ENCODE data around the gene COL9A1. TPM values are rescaled to one million over a fixed set of nuclear protein-coding genes. Genes with fewer than 3 reads are reported as not detected.
"Not testable (repeated sequence)": the region's sequence is repeated elsewhere in the genome, so short reads cannot be mapped to it uniquely, and the experiment has no call there.

COL9A1 gene
- total RNA-seq, 2 donors from 2014 or later, result not detected

DNA sequence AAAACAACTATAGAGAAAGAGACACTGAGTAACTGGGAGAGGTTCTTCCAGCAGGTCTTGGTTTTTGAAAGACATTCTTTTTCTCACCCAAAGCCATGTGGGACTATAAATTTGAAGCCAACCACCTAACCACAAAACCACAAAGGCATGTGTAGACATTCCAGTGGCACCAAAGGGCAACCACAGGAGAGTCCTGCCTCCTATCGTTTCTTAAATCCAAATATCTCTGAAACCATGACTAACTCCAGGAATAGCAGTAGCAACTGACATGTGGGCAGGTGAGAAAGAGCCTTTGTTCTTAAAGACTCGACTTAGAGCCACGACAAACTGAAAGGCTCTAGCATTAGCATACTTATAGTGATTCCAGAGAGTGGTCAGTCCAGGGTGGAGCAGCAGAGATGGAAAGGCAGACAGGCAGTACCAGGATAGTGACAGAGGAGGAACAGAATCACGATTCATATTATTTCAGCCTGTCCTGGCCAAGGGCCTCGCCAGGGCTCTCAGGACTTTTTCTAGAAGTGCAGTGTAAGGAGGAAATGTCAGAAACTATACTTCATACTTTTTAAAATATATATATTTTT lies 9.4 kb upstream of the COL9A1 start:
- peaks cover 2% of the 10 kb centered on the region for H3K36me3 Mint-ChIP-seq (ENCODE audit: low read depth)
- H3K4me3 Mint-ChIP-seq, result no peak overlapping the region
- DNase-seq (no peak), ATAC-seq (no peak)
- H3K27me3 Mint-ChIP-seq, result peaks cover 57% of the 10 kb centered on the region
- H3K4me1 Mint-ChIP-seq, result no peaks in the 10 kb centered on the region
- no peaks in the 10 kb centered on the region for H3K9me3 ChIP-seq (ENCODE audit: control insufficient read depth, low read length, poor library complexity, severe bottlenecking)
- H3K27ac Mint-ChIP-seq, result no peak overlapping the region

DNA sequence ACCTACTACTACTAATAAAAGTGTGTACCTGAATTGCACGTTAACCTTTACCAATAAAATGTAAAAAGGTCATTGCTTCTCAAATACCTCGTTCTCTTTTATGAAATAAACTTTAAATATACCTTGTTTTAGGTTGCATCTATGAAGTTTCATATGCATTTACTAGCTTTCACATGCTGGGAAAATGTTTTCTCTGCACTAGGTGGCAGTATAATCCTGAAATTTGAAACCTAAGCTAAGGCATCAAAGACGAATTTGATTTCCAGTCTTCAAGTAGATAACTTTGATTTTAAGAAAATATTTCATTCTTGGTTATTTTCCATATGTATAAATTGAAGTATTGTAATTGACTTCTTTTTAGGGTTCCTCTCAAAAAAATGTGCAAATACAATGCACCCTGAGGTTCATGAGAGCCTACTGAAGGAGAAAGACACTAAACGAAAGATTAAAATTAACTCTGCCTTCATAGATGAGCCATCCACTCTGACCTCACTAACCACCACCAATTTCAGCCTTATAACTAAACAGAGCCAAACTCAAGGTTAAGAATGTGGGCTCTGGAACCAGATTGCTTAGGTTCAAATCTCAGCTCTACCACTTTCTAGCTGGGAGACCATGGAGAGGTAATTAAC lies 7.3 kb upstream of the COL9A1 start:
- Mint-ChIP-seq H3K36me3 (ENCODE audit: low read depth) (peaks cover 5% of the 10 kb centered on the region), H3K27me3 (peaks cover 62% of the 10 kb centered on the region), H3K4me1 (peaks cover 5% of the 10 kb centered on the region), H3K4me3 (no peak overlapping the region), H3K27ac (no peak overlapping the region)
- ATAC-seq, result no peak
- no peak for DNase-seq
- H3K9me3 ChIP-seq (ENCODE audit: control insufficient read depth, low read length, poor library complexity, severe bottlenecking), result no peaks in the 10 kb centered on the region

DNA sequence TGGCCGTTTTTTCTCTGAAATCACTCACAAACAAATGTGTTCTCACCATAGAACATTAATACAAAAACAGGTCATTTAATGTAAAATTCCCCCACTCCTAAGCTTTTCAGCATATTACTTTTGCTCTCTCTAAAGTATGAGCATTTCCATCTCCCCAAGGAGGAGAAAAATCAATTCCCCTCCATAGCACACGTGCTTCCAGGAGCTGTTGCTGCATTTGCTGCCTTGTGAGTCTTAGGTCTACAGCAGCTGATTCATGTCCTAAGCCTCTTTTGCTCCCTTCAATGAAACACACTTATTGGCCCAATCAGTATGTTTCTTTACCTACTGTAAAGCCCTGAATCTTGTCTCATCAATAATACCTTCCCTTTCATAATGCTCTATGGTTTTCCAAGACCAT lies 6.4 kb upstream of the COL9A1 start:
- ATAC-seq, result no peak
- Mint-ChIP-seq H3K27ac (no peak overlapping the region), H3K27me3 (peaks cover 68% of the 10 kb centered on the region), H3K4me1 (peaks cover 5% of the 10 kb centered on the region), H3K4me3 (no peak overlapping the region), H3K36me3 (ENCODE audit: low read depth) (peaks cover 5% of the 10 kb centered on the region)
- H3K9me3 ChIP-seq (ENCODE audit: control insufficient read depth, low read length, poor library complexity, severe bottlenecking), result no peaks in the 10 kb centered on the region
- no peak for DNase-seq

DNA sequence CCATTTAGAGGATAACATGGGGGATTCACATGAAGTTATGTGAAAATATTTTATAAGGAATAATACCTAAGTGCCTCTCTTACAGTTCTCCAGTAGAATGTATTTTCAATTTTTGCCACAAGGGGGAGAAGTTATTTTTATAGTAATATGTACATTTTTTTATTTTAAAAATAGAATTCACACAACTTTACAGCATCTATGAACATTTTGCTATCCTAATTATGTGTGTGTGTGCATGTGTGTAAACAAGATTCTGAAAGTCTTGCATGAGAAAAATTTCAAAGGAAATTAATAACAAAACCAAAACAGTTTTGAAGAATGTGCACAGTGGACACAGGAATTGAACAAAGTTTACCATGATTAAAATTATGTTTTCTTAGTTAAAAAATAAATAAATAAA lies 5.3 kb upstream of the COL9A1 start:
- peaks cover 66% of the 10 kb centered on the region for H3K27me3 Mint-ChIP-seq
- H3K36me3 Mint-ChIP-seq (ENCODE audit: low read depth); DNase-seq; H3K4me3 Mint-ChIP-seq; ATAC-seq; H3K27ac Mint-ChIP-seq; H3K4me1 Mint-ChIP-seq; H3K9me3 ChIP-seq (ENCODE audit: control insufficient read depth, low read length, poor library complexity, severe bottlenecking): not testable (repeated sequence)

DNA sequence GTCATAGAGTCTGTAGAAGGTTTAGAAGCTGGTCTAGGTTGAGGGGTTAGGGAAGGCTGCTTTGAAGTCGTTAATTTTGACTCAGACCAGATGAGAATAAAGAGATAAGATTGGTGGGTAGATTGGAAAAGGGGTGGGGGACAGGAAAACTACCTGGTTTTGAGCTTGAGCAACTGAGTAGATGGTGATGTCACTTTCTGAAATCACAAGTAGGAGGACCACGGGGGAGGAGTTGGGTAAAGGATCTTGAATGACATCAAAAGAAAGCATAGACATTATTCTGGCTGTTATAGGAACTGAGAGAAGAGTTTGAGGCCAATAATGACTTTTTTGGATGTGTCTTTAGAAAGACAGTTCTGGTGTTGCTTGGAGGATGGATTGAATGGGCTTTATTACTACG lies 4.1 kb upstream of the COL9A1 start:
- H3K9me3 ChIP-seq (ENCODE audit: control insufficient read depth, low read length, poor library complexity, severe bottlenecking), result no peaks in the 10 kb centered on the region
- Mint-ChIP-seq H3K4me1 (peaks cover 5% of the 10 kb centered on the region), H3K27me3 (peaks cover 67% of the 10 kb centered on the region), H3K36me3 (ENCODE audit: low read depth) (peaks cover 5% of the 10 kb centered on the region), H3K4me3 (no peak overlapping the region), H3K27ac (peak overlapping the region; percentile 47)
- ATAC-seq (no peak), DNase-seq (no peak)

DNA sequence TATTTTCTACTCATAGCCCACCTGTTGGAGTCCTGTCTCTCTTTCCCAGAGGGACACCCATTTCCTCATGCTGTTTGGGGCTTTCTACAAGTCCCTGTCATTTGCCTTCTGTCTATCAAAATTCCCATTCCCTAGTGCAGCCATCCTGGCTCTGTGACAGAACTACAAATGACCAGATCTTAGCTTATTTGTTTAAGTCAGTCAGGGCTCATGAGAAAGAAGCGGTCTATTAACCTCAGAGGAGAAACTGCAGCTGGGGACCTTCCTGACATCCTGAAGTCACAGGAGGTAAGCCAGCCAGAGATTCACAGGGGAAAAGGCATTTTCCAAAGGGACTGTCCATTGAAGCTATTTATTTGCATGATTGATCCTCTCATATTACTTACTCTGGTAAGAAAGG lies 1.7 kb upstream of the COL9A1 start:
- ATAC-seq, result no peak
- no peak for DNase-seq
- H3K4me3 Mint-ChIP-seq, result no peak overlapping the region
- H3K27ac Mint-ChIP-seq, result no peak overlapping the region
- peaks cover 58% of the 10 kb centered on the region for H3K27me3 Mint-ChIP-seq
- peaks cover 5% of the 10 kb centered on the region for H3K36me3 Mint-ChIP-seq (ENCODE audit: low read depth)
- no peaks in the 10 kb centered on the region for H3K9me3 ChIP-seq (ENCODE audit: control insufficient read depth, low read length, poor library complexity, severe bottlenecking)
- H3K4me1 Mint-ChIP-seq, result peaks cover 5% of the 10 kb centered on the region

DNA sequence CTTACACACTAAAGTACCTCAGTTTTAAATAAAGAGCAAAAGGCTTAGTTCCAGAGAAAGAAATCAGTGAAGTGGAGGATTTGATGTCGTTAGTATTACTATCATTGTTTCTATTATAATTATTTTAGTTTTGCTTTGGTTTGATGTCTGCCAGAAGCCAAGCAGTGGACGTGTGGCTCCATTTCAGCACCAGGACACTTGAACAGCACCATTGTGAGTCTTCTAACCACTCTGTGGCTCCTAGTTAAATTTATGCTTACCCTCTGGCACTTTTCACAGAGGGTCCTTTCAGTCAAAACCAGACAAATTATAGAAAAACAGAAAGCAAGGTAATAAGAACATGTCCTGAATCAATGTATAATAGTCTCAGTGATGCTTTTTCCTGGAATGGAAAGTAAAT lies 3.4 kb downstream of the COL9A1 start:
- DNase-seq, result no peak
- H3K27ac Mint-ChIP-seq, result no peak overlapping the region

DNA sequence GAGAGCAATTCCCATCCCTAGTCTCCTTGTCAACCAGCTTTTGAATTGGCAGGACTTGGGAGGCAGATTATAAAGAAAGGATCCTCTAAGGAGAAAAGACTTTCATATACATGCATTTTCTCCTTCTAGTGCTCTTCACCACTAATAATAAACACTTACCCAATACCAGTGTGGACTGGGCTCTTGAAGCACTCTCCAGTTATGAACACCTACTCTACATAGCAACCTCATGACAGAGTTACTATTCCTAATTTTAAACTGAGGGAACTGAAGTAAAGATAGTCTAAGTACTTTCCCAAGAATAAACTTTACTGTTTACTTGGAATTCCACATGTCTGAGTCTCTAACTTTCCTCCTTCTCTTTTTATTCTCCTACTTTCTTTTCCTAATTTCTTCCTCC lies 4.8 kb downstream of the COL9A1 start:
- ATAC-seq (no peak), DNase-seq (no peak)
- H3K9me3 ChIP-seq (ENCODE audit: control insufficient read depth, low read length, poor library complexity, severe bottlenecking), result no peaks in the 10 kb centered on the region
- Mint-ChIP-seq H3K36me3 (ENCODE audit: low read depth) (peaks cover 2% of the 10 kb centered on the region), H3K4me3 (no peak overlapping the region), H3K4me1 (no peaks in the 10 kb centered on the region), H3K27ac (no peak overlapping the region), H3K27me3 (peaks cover 39% of the 10 kb centered on the region)

More for the DNA sequence above, 3.4 kb downstream of the COL9A1 start:
- Mint-ChIP-seq H3K4me3 (no peak overlapping the region), H3K4me1 (no peaks in the 10 kb centered on the region), H3K27me3 (peaks cover 36% of the 10 kb centered on the region), H3K36me3 (ENCODE audit: low read depth) (peaks cover 2% of the 10 kb centered on the region)
- H3K9me3 ChIP-seq (ENCODE audit: control insufficient read depth, low read length, poor library complexity, severe bottlenecking), result no peaks in the 10 kb centered on the region
- ATAC-seq, result no peak

DNA sequence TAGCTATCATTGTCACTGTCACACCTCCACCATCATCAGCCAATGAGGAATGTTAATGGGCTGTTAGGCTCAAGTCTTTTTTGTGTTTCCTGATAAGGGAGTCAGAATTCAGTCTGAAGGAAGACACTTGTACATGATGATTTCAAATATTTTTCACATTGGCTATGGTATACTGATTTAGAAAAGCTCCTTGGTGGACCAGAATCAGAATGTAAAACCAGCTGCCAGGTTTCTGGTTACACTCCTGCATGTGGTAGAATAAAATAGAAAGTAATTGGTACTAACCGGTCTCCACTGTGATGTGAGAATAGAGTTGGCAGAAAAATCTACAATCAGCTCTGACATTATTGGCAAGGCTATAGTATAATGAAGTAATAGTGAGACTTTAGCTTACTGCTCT lies 10.7 kb downstream of the COL9A1 start:
- DNase-seq (no peak), ATAC-seq (no peak)
- Mint-ChIP-seq H3K27ac (no peak overlapping the region), H3K4me1 (no peaks in the 10 kb centered on the region), H3K4me3 (no peak overlapping the region), H3K36me3 (ENCODE audit: low read depth) (no peaks in the 10 kb centered on the region), H3K27me3 (peaks cover 23% of the 10 kb centered on the region)
- no peaks in the 10 kb centered on the region for H3K9me3 ChIP-seq (ENCODE audit: control insufficient read depth, low read length, poor library complexity, severe bottlenecking)

DNA sequence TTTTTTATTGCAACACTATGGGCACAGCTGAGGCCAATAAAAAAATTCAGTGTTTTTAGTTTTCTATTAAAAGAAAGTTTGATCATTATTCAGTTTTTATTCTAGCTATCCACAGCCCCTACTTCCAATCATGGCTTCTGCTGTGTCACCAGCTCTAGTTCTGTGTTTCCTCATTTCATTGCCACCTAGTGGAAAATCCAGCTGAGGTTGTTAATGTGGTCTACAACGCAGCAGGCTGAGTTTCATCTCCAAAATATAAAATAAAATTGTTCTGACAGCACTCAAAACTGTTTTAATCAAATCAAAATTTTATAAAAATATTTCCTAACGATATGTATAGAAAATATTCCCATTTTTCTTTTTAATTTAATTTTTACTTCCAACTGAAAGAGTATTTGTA lies 13.6 kb downstream of the COL9A1 start:
- peaks cover 29% of the 10 kb centered on the region for H3K27me3 Mint-ChIP-seq
- no peaks in the 10 kb centered on the region for H3K36me3 Mint-ChIP-seq (ENCODE audit: low read depth)
- no peak overlapping the region for H3K27ac Mint-ChIP-seq
- no peaks in the 10 kb centered on the region for H3K4me1 Mint-ChIP-seq
- no peak overlapping the region for H3K4me3 Mint-ChIP-seq
- no peak for DNase-seq
- no peak for ATAC-seq
- no peaks in the 10 kb centered on the region for H3K9me3 ChIP-seq (ENCODE audit: control insufficient read depth, low read length, poor library complexity, severe bottlenecking)

DNA sequence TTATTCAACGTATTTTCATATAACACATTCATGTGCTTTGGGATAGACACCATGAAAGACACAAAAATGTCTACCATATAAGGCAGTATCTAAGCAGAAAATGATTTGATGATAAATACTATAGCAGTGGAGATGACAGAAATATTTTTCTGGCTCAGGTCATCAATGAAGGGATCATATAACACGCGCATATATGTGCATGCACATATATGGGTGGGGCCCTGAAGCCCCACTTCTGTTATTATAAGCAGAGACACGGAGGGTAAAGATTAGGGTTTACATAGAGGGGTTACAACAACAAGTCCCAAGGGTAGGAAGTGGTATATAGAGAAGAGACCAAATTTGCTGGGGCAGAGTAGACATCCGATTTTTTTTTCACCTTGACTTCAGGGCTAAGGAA lies 16.0 kb downstream of the COL9A1 start:
- Mint-ChIP-seq H3K36me3 (ENCODE audit: low read depth) (no peaks in the 10 kb centered on the region), H3K4me1 (peaks cover 2% of the 10 kb centered on the region), H3K27me3 (peaks cover 32% of the 10 kb centered on the region), H3K27ac (no peak overlapping the region), H3K4me3 (no peak overlapping the region)
- H3K9me3 ChIP-seq (ENCODE audit: control insufficient read depth, low read length, poor library complexity, severe bottlenecking), result no peaks in the 10 kb centered on the region
- ATAC-seq, result no peak
- DNase-seq, result no peak

DNA sequence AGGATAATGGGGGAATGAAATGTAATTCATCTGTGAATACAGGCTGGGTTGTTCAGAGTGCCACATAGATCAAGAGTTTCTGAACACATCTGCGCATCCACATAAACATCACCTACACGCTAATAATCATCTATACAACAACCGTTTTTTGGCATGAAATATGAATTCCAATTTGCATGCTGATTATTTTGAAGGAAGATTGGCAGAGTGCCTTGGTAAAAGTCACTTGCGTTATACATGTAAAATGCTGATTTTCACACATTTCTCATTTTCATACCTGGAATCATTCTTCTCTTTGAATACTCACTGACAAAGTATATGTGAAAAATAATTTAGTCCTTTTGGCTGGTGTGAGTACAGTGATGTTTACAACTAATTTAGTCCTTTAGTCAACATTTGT lies 17.7 kb downstream of the COL9A1 start:
- H3K9me3 ChIP-seq (ENCODE audit: control insufficient read depth, low read length, poor library complexity, severe bottlenecking), result no peaks in the 10 kb centered on the region
- H3K4me1 Mint-ChIP-seq, result peaks cover 2% of the 10 kb centered on the region
- no peaks in the 10 kb centered on the region for H3K36me3 Mint-ChIP-seq (ENCODE audit: low read depth)
- peaks cover 49% of the 10 kb centered on the region for H3K27me3 Mint-ChIP-seq
- H3K4me3 Mint-ChIP-seq, result no peak overlapping the region
- ATAC-seq, result no peak
- DNase-seq, result no peak
- H3K27ac Mint-ChIP-seq, result no peak overlapping the region

DNA sequence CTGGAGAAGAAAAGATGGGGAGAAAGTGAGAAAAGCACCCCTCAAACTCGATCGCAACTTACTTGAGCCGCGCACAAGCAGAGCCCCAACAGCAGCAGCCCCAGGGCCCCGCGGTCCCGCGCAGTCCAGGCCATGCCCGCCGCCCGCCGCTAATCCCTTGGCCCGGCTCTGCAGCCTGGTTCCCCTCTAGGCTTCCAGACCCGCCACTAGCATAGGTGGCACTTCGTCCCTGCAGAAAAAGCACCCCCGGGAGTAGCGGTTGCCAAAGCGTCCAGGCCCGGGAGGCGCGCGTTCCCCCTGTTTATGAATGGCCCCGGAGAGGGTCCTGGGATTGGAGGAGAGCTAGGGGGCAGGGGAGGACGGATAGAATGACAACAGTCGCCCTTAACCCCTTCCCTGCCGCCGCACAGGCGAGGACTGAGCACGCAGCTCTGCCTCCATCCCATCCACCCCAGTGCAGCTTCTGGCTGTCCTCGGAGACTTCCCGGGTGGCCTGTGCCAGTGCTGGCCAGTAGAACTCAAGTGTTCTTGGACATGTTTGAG lies 19.9 kb downstream of the COL9A1 start:
- H3K9me3 ChIP-seq (ENCODE audit: control insufficient read depth, low read length, poor library complexity, severe bottlenecking), result no peaks in the 10 kb centered on the region

DNA sequence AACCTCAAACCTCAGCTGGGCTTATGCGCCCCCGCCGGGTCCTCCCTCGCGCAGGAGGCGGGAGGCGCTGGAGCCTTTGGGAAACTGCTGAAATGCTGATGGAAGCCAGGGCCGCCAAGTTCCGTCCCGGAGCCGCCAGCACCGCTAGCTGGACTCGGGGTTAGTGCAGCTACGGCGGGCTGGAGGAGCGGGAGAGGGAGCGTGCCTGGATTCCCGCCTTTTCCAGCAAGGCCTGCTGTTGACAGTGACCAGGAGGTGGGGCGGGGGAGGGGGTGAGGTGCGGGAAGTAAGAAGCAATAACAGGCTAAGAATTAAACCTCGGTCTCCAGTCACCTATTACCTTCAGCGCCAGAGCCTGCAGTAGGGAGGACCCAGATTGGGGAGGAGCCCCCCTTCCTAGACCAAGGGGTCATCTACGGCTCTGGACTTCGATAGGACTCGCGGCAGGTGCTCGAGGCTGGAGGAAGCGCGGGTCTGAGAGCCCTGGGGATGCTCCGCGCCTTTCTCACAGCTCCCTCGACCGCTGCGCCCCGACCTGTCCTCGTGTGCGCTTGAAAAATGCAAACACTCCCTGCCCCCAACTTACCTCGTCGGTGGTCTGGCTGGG lies 20.5 kb downstream of the COL9A1 start:
- Mint-ChIP-seq H3K4me1 (peaks cover 2% of the 10 kb centered on the region), H3K36me3 (ENCODE audit: low read depth) (no peaks in the 10 kb centered on the region), H3K27ac (no peak overlapping the region), H3K27me3 (peaks cover 65% of the 10 kb centered on the region), H3K4me3 (no peak overlapping the region)
- DNase-seq (no peak), ATAC-seq (no peak)
- H3K9me3 ChIP-seq (ENCODE audit: control insufficient read depth, low read length, poor library complexity, severe bottlenecking), result no peaks in the 10 kb centered on the region

More for the DNA sequence above, 19.9 kb downstream of the COL9A1 start:
- H3K4me3 Mint-ChIP-seq, result no peak overlapping the region
- no peaks in the 10 kb centered on the region for H3K36me3 Mint-ChIP-seq (ENCODE audit: low read depth)
- peaks cover 61% of the 10 kb centered on the region for H3K27me3 Mint-ChIP-seq
- H3K27ac Mint-ChIP-seq, result no peak overlapping the region
- H3K4me1 Mint-ChIP-seq, result peaks cover 2% of the 10 kb centered on the region
- ATAC-seq, result no peak
- DNase-seq, result no peak
